Activated gamma-delta T cell treated with Interleukin-2 at 50 U/mL for 16 hours (primary cell): ENCODE results near the gene SPAG4.

ENCODE experiments used
- DNase-seq: peaks from one replicate; pipeline ENCODE4 v3.0.0-alpha.2; 2020

SPAG4 gene

DNA sequence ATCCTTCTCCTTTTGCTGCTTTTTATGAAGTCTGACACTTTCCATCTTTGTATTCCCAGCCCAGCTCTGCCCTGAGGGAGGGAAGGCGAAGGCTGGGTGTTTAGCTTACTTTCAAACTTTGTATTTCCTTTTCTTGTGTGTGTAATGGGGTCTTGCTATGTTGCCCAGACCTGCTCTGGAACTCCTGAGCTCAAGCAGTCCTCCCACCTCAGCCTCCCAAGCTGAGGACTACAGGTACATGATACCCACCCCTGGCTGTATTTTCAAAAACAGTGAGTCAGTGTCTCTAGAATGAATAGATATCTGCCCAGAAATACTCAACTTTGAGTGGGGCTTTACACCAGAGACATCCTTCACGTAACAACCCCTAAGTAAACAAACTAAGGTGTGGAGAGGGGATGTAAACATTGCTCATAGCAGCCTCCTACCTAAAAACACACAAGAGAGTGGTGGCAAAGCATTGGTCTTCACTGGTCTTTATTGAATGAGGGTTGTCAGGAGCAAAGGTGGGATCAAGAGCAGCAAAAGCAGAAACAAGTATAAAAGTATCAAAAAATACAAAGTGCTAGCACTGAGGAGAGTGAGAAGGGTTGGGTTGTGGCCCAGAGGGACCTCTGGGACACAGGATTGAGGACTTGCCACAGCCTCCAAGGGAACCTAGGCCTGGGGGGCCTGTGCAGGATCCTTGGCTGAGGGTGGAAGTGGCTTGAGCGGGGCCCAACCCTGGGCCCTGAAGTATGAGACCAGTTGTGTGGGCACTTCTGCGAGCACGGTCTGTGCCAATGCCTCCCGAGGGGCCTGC, 10.2 kb downstream of the SPAG4 start:
- DNase-seq, result no peak

DNA sequence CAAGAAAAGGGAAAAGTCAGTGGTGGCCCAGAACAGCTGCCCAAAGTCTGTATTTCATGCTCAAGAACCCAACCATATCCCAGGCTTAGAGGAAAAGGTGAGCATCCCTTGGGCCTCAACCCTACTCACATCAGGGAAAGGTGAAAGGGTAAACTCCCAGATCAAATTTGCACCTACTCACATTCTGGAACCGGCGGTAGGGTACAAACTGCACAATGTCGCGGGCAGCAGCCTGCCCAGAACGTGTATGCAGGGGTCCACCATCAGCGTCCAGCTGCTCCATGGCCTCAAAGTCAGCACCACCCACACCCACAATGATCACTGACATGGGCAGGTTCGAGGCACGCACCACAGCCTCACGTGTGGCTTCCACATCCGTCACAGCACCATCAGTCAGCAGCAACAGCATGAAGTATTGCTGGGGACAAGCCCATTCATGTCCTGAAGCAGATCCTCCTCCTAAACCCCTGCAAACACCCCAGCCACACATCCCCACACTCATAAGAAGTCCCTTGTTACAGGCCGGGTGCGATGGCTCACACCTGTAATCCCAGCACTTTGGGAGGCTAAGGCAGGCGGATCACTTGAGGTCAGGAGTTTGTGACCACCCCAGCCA, 10.9 kb downstream of the SPAG4 start:
- DNase-seq, result no peak

- no peak for DNase-seq
These were observed 11.5 kb downstream of the SPAG4 start for GRCh38 chr20:35627121-35627520.

GRCh38 chr20:35629427-35630145, 14.0 kb downstream of the SPAG4 start:
- DNase-seq, result no peak

- no peak for DNase-seq
These were observed 15.0 kb downstream of the SPAG4 start for GRCh38 chr20:35630636-35631035.

DNA sequence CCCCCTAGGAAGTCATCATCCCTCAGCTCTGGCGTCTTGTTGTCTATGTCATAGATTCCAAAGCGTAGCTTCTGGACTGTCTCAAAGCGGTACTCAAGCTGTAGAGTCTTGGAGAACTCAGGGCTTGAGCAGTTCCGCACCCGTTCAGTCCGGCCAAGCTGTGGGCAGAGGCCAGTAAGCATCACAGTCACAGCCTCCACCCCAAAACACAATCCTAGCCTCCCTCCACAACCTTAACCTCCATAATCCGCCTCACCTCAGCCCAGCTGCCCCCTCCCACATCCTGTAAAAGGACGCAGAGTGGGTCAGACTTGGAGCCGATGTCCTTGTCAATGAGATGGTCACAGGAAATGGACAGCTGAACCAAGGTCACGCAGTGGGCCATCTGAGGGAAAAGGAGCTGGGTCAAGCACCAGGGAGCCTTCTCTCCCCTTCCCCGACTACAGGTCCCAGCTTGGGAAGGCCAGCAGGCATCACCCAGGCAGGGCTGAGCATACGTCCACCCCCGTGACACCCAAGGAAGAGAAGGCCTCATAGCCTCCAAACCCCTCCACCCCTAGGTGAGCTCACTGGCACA, 17.0 kb downstream of the SPAG4 start:
- no peak for DNase-seq

DNA sequence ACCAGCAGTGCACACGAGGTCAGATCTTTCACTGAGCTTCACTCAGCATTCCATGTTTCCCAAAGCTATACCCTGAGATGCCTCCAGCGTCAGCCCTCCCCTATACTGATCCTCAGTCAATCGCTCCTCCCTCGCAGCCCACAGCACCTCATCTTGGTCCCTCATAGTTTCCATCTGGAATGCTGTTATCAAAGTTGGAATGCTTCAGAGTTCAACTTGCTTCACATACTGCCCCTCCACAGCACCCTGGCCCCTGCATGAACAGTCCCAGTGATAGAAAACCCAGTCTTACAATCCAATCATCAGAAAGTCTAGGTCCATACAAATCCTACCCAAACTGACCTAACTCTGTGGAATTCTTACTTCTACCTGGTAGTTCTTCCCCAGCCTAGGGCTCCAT, 20.0 kb downstream of the SPAG4 start:
- DNase-seq, result no peak

DNA sequence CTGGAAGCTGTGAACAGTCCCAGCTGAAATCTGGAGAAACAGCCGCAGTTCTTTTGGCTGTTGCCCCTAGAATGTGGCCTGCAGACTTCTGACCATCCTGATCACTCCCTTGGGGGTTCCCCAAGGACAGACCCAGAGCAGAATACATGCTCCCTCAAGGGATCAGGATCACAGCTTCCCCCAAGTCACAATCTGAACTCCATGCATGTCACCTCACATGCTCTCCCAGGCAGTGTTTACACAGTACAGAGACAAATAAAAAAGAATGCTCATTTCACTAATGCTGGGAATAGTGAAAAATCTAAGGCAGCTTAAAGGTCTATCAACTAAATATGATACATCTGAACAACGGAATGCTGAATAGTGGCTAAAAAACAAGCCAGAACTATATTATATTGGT, 20.5 kb downstream of the SPAG4 start:
- DNase-seq, result no peak

DNA sequence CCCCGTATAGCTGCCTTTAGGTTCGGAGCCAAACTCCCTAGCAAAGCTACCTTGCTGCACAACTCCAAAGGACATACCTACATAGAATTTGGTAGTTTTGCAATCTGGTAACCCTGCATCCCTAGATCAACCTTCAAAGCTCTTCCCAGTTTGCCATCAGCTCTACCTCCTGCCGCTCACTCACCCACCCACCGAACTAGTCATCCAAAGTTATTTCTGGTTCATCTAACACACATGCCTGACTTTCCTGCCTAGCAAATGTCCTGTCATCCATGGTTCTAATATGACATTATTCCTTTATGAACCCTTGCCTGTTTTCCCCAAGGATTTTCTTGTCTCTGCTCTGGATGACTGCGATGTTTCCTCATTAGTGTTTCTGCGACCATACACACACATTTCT, 21.6 kb downstream of the SPAG4 start:
- DNase-seq, result no peak

- DNase-seq, result no peak
These were observed 23.1 kb downstream of the SPAG4 start for GRCh38 chr20:35638751-35639150.

DNA sequence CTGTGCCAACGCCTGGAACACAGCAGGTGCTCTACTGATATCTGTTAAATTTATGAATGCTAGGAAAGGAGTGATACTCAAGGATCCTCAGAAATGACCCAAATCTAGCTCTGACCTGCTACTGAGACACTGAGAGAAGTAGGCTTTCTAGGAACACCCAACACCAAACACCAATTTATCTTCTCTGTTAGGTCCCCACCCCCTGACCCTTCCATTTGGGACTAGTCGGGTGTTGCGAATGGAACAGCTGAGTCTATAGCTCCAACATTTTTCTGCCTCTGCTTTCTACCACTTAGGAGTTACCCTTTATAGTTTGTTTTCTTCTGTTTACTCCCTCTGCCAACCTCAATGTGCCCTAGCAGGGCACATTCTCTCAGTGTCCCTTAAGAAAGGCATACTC, 25.1 kb downstream of the SPAG4 start:
- no peak for DNase-seq

DNA sequence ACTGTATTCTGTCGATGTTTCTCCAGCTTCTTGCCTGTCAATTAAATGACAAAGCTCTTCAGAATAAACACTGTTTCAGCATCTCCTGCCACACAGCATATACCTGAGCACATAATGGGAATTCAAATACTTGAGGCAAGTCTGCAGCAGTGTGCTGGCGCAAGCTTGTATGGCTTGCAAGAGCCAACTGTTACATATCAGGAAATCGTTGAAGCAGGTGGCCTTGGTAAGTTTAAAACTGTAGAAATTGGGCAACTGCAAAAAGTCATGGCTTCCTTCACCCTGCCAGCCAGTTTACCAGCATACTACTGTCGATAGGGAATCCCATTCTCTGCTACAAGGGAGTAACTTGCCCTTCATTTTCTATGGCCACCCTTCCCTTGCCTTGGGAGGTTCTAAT, 26.1 kb downstream of the SPAG4 start:
- DNase-seq, result no peak

DNA sequence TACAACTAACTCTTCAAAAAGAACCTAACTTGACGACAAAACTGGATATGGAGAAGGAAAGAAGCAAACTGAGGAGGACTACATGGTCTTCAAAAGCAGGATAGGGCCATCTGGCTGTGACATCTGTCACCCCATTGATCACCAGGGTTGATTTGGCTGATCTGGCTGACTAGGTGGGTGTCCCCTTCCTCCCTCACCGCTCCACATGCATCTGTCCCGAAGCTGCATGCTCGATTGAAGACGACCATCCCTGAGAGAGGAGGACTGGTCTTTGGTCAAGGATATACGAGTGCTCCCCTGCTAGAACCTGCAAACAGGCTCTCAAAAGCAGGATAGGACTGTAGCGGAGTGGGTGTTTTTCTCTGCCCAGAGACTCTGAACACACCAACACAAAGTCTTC, 27.4 kb downstream of the SPAG4 start:
- no peak for DNase-seq

DNA sequence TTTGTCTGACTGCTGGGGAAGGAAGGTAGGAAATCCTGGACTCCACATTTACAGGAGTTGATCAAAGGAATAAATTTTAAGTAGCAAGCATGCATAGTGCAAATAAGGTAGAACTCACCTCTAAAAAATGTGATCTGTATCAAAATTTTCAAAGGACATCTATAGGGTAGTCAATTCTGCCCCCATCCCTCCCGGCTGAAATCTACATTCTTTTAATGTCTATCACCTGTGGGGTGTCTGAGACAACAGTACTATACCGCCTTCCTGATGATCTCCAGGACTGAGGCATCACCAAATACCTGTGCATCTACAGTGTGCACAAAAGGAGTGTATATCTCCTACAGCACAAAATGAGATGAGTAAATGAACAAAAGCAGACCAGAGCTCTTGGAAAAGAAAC, 29.2 kb downstream of the SPAG4 start:
- DNase-seq, result no peak

DNA sequence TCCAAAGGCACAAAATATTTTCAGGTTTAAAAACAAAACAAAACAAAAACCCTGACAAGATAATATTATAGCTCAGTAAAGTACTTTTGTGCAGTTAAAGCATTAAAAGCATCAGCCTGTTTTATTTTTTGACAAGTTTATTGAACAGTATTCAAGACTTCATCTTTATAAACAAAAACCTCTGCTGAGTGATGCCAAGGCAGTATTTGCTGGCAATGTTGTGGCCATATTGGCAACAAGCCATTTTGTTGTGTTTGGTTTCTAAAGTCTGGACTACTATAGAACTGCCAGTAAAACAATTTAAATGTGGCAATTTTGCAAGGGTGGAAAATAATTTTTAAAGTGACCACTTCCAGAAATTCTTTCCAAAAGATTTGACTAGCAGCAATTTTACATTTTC, 33.2 kb downstream of the SPAG4 start:
- DNase-seq, result no peak

DNA sequence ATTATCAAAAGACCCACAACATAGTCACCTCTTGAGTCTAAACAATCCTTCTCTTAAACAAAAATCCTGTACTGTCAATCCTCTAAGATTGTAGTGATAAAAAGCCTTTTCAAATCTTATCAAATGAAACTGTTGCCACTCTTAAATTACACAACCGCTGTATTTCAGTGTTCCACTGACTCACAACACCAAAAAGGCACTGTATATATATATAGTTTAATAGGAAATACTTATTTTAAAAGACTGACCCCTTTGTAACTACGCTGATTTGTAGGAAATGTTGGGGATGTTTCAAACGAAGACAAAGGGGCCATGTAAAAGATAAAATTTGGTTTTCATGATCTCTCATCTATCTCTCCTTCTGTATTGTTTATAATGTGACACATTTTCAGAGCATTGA, 35.0 kb downstream of the SPAG4 start:
- DNase-seq, result no peak

DNA sequence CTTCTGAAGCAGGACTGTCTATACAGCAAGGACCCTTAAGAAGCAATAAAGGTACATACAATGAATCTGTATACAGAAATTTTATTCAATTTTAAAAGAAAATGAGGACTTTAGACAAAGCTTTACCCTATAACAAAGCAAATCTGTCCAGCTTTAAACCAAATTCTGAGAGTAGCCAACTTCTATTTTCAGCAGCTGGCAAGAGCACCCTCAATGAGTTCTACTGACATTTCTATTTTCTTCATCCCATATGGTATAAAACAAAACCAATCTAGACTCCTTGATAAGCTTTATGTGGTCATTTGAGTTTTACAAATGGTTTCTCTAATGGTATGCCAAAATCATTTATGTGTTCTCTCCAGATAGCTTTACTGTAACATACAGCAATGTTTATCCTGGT, 36.3 kb downstream of the SPAG4 start:
- no peak for DNase-seq

- no peak for DNase-seq
These were observed 37.2 kb downstream of the SPAG4 start for GRCh38 chr20:35652641-35653429.

DNA sequence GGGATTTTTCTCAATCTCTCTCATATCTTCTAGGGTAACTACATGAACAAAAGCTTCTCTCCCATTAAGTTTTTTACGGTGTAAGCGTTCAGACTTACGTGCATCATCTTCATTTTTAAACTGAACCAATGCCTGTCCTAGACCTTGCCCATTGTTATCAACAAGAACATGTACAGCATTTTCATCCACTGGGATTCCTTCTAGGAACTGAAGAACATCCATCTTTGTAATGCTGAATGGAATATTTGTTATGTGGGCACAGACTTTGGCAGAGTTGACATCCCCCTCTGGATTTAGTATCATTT, 37.8 kb downstream of the SPAG4 start:
- DNase-seq, result no peak

GRCh38 chr20:35653893-35654292, 38.3 kb downstream of the SPAG4 start:
- DNase-seq, result no peak

DNA sequence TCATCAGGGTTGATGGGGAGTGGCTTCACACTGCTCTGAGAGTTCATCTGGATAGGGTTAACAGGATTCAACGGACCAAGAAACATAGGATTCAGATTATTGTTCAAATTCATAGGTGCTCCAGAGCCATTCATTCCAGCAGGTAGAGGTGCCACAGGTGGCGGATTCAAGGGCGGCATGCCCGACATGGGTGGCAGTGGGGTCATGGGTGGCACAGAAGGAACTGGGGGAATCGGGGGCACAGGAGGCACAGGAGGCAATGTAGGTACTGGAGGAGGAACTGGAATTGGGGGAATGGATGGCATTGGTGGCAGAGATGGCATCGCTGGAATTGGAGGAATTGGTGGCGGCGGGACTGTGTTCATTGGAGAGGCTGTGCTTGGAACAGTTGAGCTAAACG, 38.8 kb downstream of the SPAG4 start:
- no peak for DNase-seq

DNA sequence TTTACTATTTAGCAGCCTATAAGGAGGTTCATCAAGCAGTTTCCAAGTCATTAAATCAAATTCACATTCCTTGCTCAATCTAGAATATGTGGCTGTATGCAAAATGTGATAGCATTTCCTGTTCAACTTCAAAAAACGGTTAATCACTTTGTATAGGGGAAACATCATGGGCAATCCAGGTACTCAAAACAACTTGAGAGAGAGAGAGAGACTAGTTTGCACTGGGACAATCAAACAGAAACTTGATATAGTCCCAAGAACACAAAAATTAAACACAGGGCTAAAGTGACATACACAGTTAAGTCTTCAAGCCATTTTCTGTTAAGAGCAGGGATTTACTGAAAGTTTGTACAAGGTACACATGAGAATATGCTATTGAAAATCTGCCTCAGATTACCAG, 41.6 kb downstream of the SPAG4 start:
- DNase-seq, result no peak
